ENCODE data around the gene AFMID.
"Not testable (repeated sequence)": the region's sequence is repeated elsewhere in the genome, so short reads cannot be mapped to it uniquely, and the experiment has no call there.

The AFMID gene

DNA sequence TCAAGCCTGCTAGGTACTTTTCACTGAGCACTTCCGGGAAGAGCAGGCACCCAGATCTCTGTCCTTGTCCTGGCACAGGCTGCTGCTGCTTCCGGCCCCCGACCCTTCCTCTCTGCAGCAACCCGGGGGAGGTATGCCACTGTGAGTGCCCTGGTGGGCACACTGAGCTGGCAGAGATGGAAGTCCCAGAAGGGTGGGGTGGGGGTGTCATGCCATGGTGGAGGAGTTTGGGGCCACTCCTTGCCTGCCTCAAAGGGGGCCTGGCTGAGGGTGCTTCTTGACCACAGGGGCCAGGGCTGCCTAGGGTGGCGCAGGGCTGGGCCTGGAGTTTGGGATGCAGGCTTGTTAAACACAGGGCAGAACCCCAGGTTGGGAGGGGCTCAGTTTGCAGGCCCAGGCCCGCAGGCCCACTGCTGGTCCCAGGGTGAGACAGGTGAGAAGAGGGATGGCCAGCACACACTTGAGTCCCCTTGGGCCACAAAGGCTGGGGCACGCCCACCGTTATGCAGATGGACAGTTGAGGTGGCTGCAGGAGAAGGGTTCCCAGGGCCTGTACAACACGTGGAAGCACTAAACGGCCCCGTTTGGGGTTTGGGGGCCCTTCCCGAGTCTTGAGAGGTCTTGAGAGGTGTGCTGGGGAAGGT lies 53.0 kb downstream of the AFMID start:
- no peak for DNase-seq

DNA sequence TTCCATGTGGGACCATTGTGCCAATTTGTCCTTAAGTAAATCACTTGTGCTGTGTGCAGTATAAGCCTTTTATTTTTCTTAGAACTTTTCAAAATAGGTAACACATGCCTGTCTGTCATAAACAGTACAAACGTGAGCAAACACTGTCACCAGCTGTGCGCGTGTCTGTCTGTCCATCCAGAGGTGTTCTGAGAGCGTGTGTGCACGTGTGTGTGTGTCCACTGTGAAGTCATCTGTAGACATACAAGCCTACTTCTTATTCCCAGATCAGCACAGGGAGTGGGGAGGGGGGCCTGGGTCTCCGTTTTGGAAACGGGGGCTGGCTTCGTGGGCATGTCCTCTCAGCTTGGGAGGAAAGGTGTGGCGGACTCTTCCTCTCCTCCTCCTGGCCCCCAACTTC lies 53.7 kb downstream of the AFMID start:
- DNase-seq, result no peak

DNA sequence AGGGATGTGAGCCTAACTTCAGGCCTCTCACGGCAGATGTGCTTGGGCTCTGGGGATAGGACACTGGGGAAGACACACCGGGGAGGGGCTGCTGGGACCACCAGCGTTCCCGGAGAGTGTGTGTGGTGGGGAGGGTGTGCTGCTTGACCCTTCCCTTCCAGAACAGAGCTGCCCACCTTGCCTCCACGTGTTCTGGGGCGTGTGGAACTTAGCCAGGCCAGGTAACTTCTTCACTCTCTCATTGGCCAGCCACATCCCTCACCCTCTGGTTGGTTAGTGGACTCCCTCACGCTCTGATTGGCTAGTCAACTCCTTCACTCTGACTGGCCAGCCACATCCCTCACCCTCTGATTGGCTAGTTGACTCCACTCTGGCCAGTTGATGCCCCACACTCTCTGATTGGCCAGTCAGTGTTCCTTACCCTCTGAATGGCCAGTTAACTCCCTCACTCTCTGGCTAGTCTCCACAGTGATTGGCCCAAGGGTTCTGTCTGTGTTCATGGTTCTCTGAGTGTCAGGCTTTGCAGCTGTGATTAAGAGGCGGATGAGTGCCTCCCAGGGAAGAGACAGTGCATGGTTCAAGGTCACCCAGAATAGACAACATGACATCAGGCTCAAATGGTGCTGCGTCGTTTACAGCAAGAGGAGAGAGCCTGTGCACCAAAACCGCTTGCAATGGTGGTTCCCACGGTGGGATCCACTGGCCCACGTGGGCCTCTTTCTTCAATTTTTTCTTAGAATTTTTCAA lies 54.3 kb downstream of the AFMID start:
- DNase-seq, result peak; percentile 27

DNA sequence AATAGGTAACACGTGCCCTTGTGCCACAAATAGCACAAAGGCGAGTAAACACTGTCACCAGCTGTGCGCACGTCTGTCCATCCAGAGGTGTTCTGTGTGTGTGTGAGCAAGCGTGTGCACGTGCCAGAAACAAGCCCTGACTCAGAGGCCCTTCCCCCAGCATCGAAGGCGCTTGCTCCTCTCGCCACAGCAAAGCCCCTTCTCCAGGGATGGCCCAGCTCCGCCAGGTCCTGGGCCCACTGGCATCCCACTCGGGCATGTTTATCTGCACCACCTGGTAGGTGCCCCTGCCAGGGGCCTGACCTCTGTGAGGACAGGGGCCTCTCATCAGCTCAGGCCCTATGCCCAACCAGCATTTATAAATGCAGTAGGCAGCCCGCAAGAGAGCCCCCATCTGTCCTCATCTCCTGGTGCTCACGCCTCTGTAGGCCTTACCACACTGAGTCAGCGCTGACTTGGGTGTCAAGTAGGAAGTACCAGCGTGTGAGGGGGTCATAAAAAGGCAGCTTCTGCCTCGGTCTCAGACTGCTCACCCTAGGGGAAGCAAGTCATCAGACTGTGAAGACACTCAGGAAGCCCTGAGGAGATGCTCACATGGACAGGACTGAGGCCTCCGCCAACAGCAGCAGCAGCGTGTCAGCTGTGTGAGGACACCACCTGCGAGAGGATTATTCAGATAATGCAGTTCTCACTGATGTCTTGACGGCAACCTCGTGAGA lies 55.0 kb downstream of the AFMID start:
- DNase-seq, result no peak

DNA sequence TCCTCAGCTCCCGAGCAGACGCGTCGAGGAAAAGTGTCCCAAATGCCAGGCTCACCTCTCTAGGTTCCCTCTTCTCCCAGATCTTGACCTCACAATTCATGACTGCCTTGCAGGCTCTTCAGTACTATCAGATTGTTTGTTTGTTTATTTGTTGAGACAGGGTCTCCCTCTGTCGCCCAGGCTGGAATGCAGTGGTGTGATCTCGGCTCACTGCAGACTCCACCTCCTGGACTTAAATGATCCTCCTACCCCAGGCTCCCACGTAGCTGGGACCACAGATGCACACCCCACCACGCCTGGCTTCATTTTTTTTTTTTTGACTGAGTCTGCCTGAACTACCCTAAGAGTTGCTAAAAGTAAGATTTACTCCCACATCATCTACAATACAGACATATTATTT lies 60.1 kb downstream of the AFMID start:
- DNase-seq, result no peak

DNA sequence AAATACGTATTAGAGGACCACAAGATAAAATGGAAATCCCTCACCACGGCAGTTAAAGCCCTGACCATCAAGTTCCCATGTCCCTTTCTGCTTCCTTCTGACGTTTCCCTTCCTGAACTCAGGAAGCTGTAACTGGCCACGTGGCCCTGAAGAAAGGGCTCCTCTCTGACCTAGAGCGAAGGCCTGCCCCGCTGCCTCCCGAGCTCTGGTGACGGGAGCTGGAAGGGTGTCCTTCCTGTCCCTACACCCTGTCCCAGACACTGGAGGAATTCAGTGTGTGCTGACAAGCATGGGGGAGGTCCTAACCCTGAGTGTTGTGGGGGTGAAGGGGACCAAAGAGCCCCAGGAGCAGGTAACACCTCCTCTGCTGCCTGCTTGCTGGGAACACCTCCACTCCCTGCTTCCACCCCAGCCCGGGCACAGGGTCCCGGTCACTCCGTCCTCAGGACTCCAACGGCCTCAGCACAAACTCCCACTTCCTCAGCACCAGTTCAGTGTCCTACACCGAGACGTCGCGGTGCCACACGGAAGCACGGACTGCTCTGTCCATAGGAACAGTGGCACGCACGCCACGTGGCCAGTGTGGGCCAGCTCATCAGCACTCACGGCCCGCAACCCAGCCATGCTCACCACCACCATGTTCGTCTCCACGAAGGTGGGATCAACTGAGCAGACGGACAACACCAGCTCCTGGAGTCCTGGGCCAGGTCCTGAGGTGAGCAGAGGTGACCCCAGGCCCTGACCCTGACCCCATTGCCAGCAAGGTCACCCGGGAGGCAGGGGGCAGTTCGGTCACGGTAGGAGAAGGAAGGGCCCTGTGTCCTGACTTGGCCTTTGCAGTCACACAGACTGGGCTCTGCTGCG lies 61.1 kb downstream of the AFMID start:
- no peak for DNase-seq

DNA sequence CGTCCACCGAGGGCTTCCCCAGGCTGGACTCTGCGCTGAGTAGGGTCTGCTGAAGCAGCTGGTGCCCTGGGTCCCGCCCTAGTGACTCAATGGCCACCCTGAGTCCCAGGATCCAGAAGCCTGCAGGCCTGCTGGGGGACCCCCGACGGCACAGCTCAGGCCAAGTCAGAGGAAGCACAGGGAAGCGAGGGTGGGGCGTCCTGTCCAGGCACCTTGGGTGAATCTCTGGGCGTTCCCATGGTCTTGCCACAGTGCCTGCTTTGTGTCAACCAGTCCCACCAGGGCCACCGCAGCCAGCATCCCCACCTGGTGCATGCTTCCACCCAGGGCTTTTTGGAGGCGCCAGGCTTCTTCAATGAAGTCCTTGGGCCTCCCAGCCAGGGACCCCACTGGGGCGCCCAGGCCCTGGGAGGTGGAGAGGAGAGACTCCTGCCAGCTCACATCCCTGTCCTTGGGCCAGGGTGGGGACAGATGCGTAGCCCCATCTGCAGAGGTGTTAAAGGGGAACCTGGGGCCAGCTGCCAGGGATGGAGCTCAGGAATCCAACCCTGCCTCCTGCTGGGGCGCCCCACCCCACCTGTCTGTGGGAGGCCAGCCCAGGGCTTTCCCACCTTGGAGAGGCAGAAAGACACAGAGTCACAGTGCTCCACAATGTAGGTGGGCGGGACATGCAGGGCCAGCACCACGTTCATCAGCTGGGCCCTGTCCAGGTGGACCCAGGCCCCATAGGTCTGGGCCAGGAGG lies 62.1 kb downstream of the AFMID start:
- no peak for DNase-seq

DNA sequence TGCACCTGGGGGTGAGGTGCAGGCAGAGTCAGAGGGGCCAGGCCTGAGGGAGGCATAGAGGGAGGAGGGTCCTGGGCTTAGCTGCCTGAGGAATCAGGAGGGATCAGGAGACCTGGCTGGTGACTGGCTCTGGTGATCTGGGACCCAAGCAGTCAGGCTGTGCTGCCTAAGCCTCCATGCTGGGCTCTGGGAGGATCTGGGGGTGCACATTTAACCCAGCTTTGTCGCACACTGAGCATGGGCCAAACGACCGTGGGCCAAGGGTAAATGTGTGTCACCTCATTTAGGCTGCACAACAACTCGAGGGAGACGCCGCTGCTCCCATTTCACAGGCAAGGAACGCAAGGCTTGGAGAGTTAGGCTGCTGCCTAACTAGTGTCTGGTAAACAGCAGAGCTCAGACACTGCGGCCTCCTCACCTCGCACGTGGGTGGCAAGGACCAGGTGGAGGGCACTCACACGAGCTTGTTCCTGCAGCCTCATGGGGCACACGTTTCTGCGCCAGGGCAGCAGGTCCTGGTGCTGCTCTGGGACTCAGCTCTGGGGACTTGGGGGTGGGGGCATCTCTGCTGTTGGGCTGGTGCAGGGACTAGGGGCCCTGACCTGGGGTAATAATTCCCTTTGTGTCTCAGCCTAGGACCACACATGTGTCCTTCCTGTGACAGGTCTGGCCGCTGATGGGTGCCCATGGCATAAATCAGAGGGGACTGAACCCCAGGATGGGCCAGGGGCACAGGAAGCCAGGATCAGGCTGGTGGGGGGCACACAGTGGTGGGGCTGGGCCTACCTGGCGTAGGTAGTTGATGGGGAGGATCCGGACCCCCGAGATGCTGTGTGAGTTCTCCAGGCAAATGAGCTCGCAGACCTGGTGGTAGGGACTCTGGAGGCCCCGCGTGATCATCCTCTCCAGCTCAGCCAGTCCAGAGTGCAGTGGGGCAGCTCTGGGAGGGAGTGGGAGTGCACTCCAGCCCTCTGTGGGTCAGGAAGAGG lies 63.0 kb downstream of the AFMID start:
- DNase-seq, result no peak

DNA sequence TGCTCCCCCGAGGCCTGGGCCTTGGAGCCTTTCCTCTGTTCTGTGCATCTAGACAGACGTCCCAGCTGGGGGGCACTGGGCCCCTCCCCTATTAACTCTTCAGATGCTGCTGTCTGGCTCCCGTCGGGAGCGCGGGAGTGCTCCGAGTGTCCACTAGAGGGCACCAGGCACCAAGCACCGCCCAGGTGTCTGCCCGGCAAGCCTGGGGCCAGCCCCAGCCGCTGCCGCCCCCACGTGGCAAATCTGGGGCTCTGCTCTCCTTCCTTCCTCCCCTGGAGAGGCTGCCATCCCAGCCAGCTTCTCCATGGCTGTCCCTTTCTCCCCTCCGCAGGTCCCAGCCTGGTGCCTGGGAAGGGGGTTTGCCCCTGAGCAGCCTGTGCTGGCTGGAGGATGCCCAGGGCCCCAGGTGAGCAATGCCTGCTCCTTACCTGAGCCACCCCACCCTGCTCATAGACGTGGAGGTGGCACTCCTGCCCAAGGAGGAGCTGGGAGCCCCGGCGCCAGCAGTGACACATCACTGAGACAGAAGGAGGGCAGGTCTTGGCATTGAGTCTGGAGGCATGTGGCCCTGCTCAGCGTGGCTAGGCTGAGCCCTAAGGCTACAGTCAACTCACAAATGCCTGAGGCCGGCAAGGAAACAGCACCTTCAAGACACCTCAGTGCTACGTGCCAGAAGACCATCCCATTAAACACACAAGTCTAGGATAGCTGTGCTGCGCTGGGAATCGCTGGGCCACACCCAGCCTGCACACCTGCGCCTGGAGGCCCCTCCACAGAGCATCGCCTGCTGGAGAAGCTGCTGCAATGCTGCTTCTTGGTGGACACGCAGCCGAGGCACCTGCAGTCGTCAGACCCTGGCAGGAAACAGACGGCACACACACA lies 64.0 kb downstream of the AFMID start:
- peak; percentile 73 for DNase-seq

DNA sequence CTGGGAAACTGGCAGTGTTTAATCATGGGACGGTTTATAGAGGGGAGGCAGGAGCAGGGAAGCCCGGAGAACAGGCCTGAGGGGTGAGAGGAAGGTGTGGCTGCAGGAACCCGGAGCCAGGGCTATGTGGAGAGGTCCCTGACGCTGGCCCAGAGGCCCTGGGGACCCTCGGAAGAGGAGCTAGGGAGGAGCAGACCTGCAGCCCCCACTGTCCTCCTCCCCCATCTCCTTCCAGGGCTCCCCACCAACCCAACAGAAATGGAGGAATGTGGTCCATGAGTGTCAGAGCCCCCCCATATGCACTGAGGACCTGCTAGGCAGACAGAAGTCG lies 64.6 kb downstream of the AFMID start:
- DNase-seq, result no peak

DNA sequence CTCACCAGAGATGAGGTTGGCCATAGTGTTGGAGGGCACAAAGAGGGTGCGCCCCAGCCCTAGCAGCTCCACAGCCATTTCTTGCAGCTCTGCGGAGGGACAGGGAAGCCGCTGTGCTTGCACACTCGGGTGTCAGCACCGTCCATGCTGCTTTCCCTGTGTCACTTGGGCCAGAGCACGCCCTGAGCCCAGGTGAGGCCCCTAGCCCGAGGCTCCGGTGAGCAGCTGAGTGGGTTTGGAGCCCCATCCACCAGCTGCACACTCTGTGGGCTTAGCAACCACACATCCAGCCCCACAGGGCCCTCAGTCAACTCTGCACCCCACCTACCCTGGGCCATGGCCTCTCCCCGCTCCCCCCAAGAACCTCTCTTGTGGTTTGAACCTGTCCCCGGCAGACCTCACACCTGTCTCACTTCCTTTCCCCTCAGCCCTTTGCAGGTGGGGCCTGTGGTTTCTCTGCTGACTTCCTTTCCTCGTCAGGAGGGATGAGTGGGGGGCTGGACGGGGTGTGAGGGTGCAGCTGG lies 65.0 kb downstream of the AFMID start:
- DNase-seq, result no peak

DNA sequence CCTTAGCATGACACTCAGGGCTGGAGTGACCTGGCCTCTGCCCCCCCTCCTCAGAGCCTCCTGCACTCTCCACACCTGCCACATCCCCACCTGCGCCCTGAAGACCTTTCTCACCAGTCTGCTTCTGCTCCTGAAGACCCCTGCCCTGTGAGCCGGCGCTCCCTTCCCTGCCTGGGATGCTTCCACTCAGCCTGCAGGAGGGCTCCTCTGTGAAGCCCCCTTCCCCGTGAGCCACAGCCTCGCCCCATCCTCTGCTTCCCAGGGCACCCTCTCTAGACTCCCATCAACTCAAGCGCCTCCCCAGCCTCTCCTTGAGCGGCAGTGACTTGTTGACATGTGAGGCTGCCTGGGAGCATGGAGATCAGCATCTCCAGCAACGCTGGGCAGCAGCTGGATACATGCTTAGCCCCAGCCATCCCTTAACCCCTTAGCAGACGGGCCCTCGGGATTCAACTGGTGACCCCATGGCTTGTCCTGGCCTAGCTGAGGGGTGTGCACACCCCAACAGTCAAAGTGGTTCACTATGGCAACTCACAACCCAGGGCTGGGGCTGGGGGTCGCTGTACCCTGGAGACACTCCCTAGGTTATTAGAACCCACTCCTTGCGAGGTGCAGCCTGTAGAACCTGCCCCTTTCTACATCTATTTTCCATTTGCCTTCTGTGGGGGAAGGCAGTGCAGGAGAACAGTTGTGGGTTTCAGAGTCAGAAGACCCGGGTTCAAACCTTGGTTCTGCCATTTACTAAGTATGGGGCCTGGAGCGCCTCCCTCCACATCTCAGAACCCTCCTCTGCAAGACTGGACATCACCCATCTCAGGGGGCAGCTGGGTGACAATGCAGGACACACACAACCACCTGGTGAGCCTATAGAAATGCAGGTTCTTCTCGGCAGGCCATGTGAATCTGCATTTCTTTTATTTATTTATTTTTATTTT lies 65.8 kb downstream of the AFMID start:
- no peak for DNase-seq

DNA sequence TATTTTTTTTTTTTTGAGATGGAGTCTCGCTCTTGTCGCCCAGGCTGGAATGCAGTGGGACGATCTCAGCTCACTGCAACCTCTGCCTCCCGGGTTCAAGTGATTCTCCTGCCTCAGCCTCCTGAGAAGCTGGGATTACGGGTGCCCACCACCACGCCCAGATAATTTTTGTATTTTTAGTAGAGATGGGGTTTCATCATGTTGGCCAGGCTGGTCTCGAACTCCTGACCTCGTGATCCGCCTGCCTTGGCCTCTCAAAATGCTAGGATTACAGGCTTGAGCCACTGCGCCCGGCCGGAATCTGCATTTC lies 66.4 kb downstream of the AFMID start:
- not testable (repeated sequence) for DNase-seq

DNA sequence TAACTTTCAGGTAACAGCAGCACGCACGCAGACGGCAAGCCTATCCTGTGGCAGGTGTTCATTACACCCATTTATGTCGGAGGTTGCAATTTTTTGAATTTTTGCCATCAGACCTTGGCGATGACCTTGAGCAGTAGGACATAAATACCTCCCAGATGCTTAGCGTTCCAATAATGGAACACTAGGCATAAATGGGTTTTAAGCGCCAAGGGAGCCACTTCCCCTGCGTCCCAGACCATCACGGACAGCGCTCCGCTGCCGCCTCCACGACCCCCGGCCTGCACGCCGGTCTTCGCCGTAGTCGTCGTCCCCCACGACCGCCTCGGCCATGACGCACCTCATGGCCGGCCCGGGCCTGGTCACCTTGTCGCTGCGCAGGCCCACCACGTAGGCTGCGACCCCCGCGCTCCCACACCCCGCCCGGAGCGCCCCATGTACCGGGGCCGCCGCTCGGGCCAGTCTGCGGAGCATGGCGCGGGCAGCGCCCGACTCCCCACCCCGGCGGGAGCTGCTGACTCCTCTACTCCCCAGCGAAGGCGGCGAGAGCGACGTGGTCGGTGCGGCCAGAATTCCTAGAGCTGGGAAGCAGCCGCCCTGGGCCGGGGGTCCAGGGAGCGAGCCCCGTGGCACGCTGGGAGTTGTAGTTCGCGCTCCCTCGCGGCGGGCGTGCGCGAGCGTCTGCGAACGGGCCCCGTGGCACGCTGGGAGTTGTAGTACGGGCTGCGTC lies 66.9 kb downstream of the AFMID start:
- peak; percentile 49 for DNase-seq

DNA sequence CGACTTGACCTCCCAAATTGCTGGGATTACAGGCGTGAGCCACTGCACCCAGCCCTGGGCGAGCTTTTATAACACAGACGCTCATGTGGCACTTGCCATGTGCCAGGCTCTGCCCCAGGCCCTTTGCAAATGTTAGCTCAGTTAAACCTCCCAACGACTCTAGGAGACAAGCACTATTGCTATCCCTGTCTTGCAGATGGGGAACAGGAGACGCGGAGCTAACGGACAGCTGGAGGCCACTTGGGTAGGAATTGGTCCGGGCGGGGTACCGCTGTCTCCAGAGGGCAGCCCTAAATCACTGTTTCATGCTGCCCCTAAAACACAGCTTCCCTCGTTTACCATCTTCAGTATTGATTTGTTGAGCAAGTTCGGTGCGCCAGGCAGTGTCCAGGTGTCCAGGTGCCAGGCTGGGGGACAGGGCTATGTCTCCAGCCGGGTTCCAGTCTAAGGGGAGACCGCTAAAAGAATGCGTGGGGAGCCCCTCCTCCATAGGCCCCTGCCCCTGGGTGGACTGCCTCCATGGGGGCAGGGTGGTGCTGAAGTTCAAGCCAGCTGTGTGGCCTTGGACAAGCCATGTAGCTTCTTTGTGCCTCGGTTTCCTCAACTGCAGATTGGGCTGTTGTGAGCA lies 68.0 kb downstream of the AFMID start:
- DNase-seq, result no peak

DNA sequence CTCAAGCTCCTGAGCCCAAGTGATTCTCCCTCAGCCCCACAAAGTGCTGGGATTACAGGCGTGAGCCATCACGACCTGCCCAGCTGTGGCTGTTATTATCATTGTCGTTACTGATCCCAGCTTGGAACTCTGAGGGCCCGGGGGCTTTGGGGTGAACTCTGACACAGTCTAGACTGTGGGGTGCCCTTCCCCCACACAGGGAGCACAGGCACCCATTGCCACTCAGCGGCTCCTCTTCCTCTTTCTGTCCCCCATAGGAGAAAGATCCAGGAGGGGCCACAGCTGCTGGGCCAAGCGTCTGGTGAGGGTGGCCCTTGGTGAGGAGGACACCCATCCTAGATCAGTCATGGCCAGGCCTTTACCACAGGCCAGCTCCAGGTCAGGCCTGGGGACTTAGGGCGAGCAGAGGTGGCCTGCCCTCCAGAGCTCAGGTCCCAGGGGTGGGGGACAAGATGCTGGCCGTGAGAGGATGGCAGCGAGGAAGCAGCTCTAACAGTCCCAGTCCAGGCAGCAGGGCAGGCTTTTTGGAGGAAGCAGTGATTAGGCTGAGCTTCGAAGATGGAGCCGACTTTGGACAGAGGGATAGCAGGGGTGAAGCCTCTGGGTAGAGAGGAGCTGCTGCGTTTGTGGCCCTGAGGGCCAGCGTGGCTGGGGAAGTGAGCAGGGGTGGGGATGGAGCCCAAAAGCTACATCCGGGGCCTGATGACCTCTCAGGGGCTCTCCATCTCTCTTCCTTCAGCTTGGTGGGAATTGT lies 69.0 kb downstream of the AFMID start:
- no peak for DNase-seq
